ENCODE data around the gene KBTBD4.

DNA sequence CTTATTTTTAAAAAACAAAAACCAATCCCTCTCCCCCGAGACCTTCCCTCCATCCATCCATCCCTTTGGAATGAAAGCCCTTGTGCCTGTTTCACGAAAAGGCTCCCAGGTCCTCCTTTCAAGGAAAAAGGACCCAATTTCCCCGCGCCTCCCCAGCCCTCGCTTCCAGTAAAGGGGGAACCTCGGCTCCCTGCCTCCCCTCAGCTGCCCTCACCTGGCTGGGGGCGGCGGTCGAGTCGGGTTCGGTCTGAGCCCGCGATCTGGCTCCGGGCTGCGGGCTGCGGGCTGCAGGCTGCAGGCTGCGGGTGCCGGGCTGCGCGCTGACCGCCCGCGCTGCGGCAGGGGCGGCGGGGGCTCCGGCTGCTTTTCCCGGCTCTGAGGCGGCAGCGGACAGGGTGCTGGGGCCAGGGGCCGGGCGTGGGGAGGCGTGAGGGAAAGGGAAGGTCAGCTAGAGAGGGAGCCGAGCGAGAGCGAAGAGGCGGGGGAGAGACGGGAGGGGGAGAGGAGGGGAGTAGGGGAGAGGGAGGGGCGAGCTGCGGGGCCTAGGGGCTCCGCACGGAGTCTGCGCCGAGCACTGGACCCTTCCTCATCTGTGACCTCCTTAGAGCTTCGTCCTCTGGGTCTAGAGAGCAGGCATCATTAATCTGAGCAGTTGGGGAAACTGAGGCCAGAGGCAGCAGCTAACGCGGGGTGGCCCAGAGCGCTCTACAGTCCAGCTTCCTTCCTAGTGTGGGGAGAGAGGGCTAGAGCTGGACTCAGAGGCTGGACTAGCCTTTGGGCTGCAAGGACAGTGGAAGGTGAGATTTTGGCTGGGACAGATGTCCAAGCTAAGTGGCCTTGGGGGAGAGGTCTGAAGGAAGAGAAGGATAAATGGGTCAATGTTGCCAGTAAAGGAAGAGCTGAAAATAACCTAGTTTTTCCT, 15.4 kb upstream of the KBTBD4 start, which contains the start of gene C1QTNF4:
- TF ChIP-seq CTCF (IDR thresholded peaks at IDR 0.05), result no peak
- TF ChIP-seq POLR2A (IDR thresholded peaks at IDR 0.05), result no peak
